SKM-1 treated with dmso at 0.1 percent for 144 hours (cell line): ENCODE data around the gene VAV1.
A peak's percentile ranks its signal among the peaks of the same experiment; 100 is the strongest.
"Not testable (repeated sequence)": the region's sequence is repeated elsewhere in the genome, so short reads cannot be mapped to it uniquely, and the experiment has no call there.

Source experiments
- DNase-seq: peaks from one replicate; lab custom pipeline; 2025; ENCODE audit not compliant: unreplicated experiment; lab: John Stamatoyannopoulos, UW

The VAV1 gene

GRCh38 chr19:6754653-6755463 lies 17.6 kb upstream of the VAV1 start:
- DNase-seq: no peak

GRCh38 chr19:6760606-6761005 lies 11.9 kb upstream of the VAV1 start:
- no peak for DNase-seq

- DNase-seq: no peak
Observed at GRCh38 chr19:6761053-6761676, 11.3 kb upstream of the VAV1 start.

DNA sequence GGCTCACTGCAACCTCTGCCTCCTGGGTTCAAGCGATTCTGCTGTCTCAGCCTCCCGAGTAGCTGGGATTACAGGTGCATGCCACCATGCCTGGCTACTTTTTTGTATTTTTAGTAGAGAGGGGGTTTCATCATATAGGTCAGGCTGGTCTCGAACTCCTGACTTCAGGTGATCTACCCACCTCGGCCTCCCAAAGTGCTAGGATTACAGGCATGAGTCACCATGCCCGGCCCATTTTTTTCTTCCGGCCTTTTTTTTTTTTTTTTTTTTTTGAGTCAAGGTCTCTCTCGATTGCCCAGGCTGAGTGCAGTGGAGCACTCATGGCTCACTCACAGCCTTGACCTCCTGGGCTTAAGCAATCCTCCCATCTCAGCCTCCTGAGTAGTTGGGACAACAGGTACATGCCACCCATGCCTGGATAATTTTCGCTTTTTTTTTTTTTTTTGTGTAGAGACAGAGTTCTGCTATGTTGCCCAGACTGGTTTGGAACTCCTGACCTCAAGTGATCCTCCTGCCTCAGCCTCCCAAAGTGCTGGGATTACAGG lies 10.2 kb upstream of the VAV1 start:
- not testable (repeated sequence) for DNase-seq

GRCh38 chr19:6765738-6766356 lies 6.7 kb upstream of the VAV1 start:
- no peak for DNase-seq

- DNase-seq: no peak
Observed at GRCh38 chr19:6766357-6767080, 6.0 kb upstream of the VAV1 start.

DNA sequence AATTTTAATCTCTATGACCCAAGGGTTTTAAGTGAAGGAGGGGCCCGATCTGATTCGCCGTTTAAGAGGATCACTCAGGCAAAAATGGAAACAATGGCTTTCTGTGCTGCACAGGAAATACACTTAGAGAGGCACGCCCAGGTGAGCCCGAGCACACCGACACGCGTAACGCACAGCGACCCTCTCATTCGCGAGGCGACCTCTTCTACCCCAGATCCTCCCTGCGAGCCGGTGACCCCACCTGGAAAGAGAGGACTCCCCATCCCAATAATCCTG lies 5.5 kb upstream of the VAV1 start:
- no peak for DNase-seq

- DNase-seq: peak; percentile 76
Observed at GRCh38 chr19:6767357-6768235, 4.9 kb upstream of the VAV1 start, which contains the start of gene SH2D3A. SH2D3A (minus strand) TSS chr19:6767435; CDS start chr19:6763748, 3,687 bp downstream.

DNA sequence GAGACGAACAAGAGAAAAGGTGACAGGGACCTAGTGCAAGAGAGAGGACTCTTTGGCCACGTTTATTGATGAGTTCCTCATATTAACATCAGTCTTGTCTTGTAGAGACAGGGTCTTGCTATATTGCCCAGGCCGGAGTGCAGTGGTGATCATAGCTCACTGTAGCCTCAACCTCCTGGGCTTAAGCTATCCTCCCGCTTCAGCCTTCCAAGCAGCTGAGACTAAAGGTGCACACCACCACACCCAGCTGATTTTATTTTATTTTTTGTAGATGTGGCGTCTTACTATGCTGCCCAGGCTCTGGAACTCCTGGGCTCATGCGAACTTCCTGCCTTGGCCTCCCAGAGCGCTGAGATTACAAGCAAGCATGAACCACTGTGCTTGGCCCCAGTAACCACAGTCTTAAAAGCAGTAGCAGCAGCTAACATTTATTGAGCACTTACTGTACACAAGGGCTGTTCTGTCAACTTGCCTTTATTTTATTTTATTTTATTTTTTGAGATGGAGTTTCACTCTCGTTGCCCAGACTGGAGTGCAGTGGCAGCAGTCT lies 4.2 kb upstream of the VAV1 start:
- no peak for DNase-seq

GRCh38 chr19:6769006-6769619 lies 3.4 kb upstream of the VAV1 start:
- peak; percentile 67 for DNase-seq

- DNase-seq: not testable (repeated sequence)
Observed at GRCh38 chr19:6771648-6772027, 870 bp upstream of the VAV1 start.

- DNase-seq: no peak
Observed at GRCh38 chr19:6772866-6773322, 386 bp downstream of the VAV1 start.

- DNase-seq: peak; percentile 83
Observed at GRCh38 chr19:6773323-6773931, 919 bp downstream of the VAV1 start.

GRCh38 chr19:6774821-6775707 lies 2.6 kb downstream of the VAV1 start:
- peak; percentile 67 for DNase-seq

- DNase-seq: not testable (repeated sequence)
Observed at GRCh38 chr19:6776045-6776444, 3.5 kb downstream of the VAV1 start.

GRCh38 chr19:6776999-6777398 lies 4.5 kb downstream of the VAV1 start:
- no peak for DNase-seq

DNA sequence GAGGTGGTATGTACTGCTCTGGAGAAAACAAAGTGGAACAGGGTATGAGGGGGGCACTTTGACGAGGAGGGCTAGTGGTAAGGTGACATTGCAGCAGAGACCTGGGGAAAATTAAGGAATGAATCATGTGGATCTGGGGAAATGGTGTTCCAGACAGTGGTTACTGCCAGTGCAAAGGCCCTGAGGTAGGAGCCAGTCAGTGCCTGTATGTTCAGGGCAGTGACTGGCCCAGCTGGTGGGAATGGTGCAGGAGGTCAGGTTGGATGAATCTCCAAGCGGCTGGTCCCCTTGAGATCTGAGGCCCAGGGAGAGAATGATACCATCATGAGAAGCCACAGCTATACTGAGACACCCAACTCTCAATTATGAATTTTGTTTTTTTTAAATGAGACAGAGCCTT lies 4.9 kb downstream of the VAV1 start:
- no peak for DNase-seq

DNA sequence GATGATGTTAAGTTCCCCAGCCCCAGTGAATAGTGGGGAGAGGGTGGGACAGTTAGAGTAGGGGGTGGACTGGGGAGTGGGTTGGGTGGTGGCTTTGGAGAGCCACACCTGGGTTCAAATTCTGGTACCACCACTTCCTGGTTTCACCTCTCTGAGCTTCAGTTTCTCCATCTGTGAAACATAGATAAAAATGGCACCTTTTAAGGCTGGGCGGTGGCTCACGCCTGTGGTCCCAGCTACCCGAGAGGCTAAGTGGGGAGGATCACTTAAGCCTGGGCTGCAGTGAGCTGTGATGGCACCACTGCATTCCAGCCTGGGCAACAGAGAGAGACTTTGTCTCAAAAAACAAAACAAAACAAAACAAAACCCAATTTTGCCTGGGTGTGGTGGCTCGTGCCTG lies 5.9 kb downstream of the VAV1 start:
- DNase-seq: no peak
